T47D (cell line): ENCODE data around the gene ZNF516.
"Not testable (repeated sequence)": the region's sequence is repeated elsewhere in the genome, so short reads cannot be mapped to it uniquely, and the experiment has no call there.

Source experiments
- DNase-seq, 2 experiments: peaks; one replicate each; pipeline versions ENCODE4 v3.0.0 to v3.0.0-alpha.2; 2011 to 2012; ENCODE audit warnings: low read depth in 1 of 2, low spot score in 1 of 2
- JUND ChIP-seq: IDR thresholded peaks from 2 replicates; pipeline ENCODE4 v1.6.1; 2012; ENCODE audit warnings: low read depth
- in situ Hi-C: cut with HindIII; loops from 2 replicates; pipeline ENCODE4 v1.10.0; 2016; ENCODE audit warnings: low sequenced_read_pairs, low pct_unique_long_range_greater_than_20kb

The ZNF516 gene

GRCh38 chr18:76482267-76482666, 12.8 kb downstream of the ZNF516 start:
- DNase-seq = no peak
- in situ Hi-C loops = no loop called here
- TF ChIP-seq JUND = no peak

DNA sequence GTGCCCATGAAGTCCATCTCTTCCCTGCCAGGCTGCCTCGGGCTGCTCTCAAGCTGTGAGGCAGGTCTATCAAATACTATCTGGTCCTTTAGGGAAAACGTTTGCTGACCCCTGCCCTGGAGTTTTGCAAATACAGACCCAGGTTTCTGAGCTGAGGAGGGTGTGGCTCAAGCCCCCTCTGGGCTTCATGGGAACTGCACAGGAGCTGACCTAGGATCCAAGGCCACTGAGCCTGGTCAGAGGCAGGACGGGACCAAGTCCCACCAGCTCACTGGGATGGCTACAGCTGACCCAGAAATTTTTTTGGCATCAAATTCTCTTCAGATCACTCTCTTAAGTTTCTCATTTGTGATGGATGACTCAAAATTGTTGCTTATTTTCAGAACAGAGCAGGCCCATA, 14.1 kb downstream of the ZNF516 start:
- DNase-seq = no peak
- TF ChIP-seq JUND = no peak
- in situ Hi-C loops = no loop called here

- no peak for DNase-seq
- in situ Hi-C loops = no loop called here
- TF ChIP-seq JUND = no peak
Observed at GRCh38 chr18:76479351-76480238, 15.4 kb downstream of the ZNF516 start.

DNA sequence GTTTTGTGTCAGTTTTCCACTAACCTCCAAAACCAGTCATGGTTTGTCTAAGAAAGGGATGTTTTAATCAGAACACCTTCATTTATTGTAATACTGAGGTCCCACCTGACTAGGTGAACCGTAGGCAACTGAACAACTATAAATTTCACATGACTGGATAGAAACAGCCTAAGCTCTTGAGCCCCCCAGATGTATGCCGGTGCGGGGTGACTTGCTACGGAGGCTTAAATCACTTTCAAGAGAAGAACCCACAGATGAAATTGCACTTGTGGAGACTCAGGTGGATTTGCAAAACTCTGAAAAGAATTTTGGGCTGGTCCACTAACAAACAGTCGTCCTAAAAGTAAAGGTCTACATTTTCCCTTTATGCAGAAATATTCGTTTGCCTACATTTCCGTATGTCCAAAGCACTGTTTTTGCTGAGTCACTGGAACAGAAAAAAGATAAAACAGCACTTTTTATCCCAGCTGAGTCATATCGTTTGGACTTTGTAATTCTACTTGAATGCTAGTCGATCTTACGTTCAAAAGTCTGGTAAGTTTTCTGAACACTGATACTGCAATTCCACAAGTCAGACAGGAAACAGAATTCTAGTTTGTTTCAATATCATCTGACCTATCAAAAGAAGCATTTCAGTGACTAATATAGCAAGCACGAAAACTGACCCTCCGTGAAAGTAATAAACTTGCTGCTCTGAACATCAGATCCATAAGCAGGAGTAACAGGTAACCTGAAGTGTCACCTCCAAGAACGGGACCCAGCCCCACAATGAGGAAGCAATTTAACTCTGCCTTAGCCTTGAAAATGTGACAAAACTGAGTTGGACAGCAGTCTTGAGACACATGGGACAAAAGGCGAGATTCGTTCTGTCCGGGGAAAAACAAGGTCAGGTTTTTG, 18.1 kb downstream of the ZNF516 start:
- no peak for DNase-seq
- in situ Hi-C loops = no loop called here
- no peak for TF ChIP-seq JUND

DNA sequence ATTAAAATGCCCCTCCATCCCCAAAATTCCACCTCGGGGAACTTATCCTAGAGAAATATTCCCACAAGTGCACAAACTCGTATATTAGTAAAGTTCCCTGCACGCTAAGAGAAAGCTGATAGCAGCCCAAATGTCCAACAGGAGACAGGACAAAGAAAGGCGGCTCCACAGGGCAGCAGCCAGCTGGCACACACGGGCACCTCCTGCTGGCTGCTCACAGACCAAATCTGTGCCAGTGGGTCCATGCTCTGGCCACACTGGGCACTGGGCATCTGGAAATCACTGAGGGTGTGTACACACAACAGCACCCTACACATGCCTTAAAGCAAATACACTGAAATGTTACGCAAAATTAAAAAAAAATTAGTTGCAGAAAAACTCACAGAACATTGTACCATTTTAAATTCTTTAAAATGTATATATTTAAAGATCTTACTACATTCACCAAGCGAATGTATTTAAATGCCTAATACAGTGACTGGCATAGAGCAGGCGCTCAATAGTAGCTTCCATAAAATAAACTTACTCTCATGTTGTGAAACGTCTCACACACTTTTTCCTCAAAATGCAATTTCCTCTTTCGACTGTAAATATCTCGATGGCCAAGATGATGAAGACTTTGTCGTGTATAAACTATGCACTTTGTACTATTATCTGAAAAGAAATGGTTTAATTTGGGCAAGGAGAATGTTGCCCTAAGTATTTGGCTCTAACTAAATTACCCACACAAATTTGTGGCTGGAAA, 19.4 kb downstream of the ZNF516 start:
- in situ Hi-C loops = no loop called here

DNA sequence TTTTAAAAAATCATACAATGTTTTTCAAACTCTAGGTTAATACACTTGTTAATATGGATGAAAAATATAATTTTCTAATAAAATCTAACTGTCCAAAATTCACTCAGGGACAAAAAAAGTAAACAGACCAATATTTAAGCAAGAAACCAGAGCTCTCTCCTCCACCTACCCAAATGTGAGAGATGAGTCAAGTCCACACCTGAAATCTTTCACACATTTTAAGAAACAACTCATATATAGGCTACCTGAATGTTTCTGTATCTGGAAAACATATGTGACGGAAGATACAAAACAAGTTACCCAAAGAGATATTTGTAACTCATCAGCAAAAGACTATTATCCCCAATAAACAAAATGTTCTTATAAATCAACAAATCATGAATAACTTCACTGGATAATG, 20.2 kb downstream of the ZNF516 start:
- in situ Hi-C loops = no loop called here
- TF ChIP-seq JUND = no peak
- DNase-seq = no peak

More for the DNA sequence above, 19.4 kb downstream of the ZNF516 start:
- no peak for TF ChIP-seq JUND
- no peak for DNase-seq

DNA sequence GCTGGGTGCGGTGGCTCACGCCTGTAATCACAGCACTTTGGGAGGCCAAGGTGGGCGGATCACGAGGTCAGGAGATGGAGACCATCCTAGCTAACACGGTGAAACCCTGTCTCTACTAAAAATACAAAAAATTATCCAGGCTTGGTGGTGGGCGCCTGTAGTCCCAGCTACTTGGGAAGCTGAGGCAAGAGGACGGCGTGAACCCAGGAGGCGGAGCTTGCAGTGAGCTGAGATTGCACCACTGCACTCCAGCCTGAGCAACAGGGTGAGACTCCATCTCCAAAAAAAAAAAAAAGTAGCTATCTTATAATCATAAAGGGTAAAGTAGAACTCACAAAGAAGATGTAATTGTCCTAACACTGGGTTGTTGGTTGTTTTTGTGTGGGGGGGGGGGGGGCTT, 21.5 kb downstream of the ZNF516 start:
- DNase-seq, in situ Hi-C loops: not testable (repeated sequence)

DNA sequence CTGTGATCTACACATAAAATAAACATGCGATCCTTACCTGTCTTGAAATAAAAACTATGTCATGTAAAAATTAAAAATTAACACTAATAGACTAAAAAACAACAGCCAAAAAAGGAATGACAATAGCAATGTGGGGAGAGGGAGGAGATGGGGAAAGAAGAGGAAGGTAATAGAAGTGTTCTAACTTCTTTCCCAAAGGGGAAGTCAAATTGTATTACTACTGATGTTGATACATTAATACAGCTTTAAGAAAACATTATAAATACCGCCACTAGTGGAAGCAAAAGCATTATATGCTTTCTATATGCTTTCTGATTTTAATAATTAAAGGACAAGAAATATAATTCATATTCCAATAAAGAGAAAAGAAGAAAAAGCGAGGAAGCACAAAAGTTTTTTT, 22.2 kb downstream of the ZNF516 start:
- DNase-seq = no peak
- no peak for TF ChIP-seq JUND
- in situ Hi-C loops = no loop called here

- in situ Hi-C loops = no loop called here
- no peak for TF ChIP-seq JUND
- DNase-seq = no peak
Observed at GRCh38 chr18:76471593-76471992, 23.4 kb downstream of the ZNF516 start.

DNA sequence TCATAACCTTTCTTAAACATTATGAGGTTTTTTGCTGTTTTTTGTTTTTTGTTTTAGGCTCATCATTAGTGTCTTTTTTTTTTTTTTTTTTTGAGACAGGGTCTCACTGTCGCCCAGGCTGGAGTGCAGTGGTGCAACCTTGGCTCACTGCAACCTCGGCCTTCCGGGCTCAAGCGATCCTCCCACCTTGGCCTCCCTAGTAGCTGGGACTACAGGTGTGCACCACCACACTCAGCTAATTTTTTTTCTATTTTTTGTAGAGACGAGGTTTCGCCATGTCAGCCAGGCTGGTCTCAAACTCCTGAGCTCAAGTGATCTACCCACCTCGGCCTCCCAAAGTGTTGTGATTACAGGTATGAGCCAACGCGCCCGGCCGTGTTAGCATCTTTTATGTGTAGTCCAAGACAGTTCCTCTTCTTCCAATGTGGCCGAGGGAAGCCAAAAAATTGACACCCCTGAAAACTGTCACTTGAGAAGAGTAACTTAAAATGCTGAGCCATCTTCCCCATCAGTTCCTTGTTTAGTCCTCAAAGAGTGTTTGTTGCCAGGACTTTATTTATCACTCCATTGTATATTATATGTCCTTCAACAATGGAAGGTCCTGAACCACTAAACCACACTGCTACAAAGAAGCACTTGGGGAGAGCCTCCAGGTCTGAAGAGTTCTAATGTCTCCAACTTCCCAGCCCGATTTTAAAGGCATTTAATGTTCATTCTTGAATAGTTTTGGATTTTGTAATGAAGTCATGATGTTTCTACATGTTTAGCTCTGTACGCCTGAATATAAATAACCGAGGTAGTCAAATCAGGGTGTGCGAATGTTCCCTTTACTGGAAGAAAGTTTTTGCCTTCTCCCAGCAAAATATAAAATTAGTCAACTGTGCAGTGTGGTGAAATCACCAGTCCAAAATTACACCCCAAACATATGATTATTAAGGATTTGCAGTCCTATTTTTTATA, 26.4 kb downstream of the ZNF516 start:
- TF ChIP-seq JUND = no peak
- DNase-seq = no peak
- in situ Hi-C loops = no loop called here

GRCh38 chr18:76467371-76468190, 27.5 kb downstream of the ZNF516 start:
- in situ Hi-C loops = no loop called here
- no peak for DNase-seq
- TF ChIP-seq JUND = no peak
